ENCODE measurements around the gene CNTROB.

The CNTROB gene

GRCh38 chr17:7982666-7983065 lies 50.7 kb downstream of the CNTROB start:
- no peak for DNase-seq (ENCODE audit: low read depth, low spot score)

- no peak for DNase-seq (ENCODE audit: low read depth, low spot score)
These were observed 52.9 kb downstream of the CNTROB start for GRCh38 chr17:7984904-7985303.

- no peak for DNase-seq (ENCODE audit: low read depth, low spot score)
These were observed 55.3 kb downstream of the CNTROB start for GRCh38 chr17:7987112-7987893.

DNA sequence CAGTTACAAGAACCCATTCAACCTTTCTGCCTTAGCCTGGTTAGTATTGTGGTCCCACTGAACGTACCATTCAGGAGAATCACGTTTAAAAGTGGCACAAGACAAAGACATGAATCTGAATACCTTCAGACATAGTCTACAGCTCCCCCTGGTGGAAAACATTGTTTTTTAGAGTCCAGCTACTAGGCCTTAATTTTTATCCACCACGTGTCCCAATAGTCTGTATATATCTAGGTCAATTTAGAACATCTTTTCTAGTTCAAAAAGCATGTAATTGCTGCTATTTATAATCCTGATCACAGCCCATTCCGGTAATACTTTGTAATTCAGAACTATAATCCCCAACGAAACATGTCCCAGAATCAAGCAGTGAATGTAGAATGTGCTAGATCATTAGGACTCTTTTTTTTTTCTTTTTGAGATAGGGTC lies 56.8 kb downstream of the CNTROB start:
- DNase-seq (ENCODE audit: low read depth, low spot score) = peak; percentile 43

DNA sequence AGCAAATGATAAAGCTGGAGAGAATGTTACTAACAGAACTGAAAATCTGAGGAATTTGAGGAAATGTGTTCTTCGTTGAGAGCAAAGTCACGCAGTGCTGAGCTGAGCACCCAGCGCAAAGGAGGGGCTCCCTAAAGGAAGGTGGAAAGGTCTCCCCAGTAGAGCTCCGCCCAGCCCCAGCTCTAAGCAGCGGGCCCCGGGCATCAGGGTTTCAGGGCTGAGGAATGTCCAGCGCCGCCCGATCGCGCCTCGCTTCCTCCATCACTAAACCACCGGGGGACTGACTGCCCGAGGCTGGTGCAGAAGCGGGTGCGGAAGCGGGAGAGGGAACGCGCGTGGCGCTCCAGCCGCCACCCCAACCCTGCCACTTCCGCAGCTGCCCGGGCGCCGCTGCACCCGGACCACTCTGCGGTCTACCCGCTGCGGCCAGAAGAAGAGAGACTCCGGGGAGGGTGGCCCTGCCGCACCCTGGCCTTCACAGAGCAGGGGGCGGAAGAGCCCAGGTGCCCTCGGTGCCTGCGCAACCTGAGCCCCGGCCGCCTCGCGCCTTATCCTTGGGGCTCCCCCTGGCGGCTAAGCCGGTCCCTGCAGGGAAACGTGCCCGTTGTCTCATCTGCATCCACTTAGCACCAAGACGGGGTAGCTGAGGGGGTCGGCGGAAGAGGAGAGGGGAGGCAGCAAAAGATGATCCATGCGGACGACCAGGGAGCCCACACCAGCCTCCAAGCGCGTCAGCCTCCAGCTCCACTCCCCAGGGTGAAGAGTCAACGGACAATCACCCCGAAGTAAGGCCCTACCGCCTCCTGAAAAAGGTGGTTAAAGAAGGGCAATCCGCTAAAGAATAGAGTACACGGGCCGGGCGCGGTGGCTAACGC lies 58.0 kb downstream of the CNTROB start:
- DNase-seq (ENCODE audit: low read depth, low spot score) = peak; percentile 91

DNA sequence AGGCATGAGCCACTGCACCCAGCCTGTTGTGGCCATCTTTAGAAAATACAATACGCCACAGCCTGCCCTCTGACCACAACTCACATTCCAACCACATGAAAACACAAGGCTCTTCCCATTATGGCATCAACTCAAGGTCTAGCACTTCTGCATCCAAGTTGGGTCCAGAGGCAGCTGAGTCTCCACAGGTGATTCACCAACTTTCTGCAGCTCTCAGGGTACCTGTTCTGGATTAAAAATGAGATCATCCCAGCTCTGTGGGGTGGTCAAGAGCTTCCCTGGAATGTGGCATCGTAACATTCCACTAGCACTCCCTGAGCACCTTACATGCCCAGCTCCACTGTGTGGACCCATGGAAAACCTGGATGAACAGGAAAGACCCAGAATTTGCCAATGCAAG lies 60.5 kb downstream of the CNTROB start:
- DNase-seq (ENCODE audit: low read depth, low spot score) = no peak

GRCh38 chr17:7992924-7993323 lies 60.9 kb downstream of the CNTROB start:
- no peak for DNase-seq (ENCODE audit: low read depth, low spot score)

- DNase-seq (ENCODE audit: low read depth, low spot score) = no peak
These were observed 62.1 kb downstream of the CNTROB start for GRCh38 chr17:7993972-7994589.

GRCh38 chr17:7995724-7996123 lies 63.7 kb downstream of the CNTROB start:
- DNase-seq (ENCODE audit: low read depth, low spot score) = no peak

DNA sequence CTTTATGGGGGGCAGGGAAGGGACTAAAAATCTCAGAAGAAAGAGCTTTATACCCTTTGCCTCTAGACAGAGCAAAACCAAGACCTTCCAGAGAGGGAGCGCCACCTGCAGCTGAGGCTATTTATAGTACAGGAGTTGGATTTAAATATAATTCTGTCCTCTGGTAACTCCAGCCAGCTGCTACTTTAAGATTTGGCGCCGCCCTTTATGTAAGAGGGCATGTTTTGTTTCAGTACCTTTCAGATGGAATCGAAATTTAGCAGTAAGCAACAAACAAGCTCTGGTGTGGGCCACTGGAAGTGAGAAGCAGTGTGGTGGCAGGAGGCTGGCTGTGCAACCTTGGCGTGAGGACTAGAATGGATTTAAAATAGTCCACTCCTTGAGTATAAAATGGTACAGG lies 65.2 kb downstream of the CNTROB start:
- DNase-seq (ENCODE audit: low read depth, low spot score) = no peak

Measured in activated CD4-positive, CD25-positive, alpha-beta regulatory T cell treated with anti-CD3 and anti-CD28 coated beads, Interleukin-2, amount 50 U/mL, for 16 hours (primary cell).